Mammary epithelial cell (primary cell): ENCODE results near the gene PTCRA.

Experiments
- EZH2 ChIP-seq: IDR thresholded peaks from 2 replicates; pipeline ENCODE4 v1.6.1; 2012; ENCODE audit warnings: low read length, inconsistent platforms, borderline replicate concordance
- TF ChIP-seq, protein P1 (sequence below), 2 donors: IDR thresholded peaks in 1 of 2; conservative IDR thresholded peaks in 1 of 2; 2 replicates each; pipeline ENCODE4 v1.5.1; 2011 to 2012; ENCODE audit warnings: inconsistent platforms in 2 of 2, low read length in 2 of 2, mild to moderate bottlenecking in 2 of 2, control low read depth in 1 of 2, low read depth in 1 of 2; ENCODE audit not compliant: insufficient read depth in 1 of 2; ENCODE audit errors: extremely low read depth in 1 of 2

DNA sequence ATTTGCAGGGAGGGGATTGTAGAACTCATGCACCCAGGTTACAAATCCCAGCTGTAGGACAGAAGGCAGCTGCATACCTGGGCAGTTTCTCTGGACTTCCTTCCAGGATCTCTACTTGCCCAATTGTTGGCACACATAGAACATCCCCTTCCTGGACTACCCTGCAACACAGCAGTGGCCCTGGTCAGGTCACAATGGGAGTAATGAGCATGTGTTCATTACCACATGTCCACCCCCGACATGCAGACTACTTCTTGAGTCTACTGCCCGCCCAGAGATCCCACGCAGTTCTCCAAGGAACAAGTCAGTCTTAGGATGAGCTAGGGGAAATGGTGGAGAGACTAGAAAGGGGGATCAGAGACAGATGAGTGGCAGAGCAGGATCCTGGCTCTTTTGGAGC is 58.1 kb downstream of the PTCRA start:
- TF ChIP-seq, protein P1, sequence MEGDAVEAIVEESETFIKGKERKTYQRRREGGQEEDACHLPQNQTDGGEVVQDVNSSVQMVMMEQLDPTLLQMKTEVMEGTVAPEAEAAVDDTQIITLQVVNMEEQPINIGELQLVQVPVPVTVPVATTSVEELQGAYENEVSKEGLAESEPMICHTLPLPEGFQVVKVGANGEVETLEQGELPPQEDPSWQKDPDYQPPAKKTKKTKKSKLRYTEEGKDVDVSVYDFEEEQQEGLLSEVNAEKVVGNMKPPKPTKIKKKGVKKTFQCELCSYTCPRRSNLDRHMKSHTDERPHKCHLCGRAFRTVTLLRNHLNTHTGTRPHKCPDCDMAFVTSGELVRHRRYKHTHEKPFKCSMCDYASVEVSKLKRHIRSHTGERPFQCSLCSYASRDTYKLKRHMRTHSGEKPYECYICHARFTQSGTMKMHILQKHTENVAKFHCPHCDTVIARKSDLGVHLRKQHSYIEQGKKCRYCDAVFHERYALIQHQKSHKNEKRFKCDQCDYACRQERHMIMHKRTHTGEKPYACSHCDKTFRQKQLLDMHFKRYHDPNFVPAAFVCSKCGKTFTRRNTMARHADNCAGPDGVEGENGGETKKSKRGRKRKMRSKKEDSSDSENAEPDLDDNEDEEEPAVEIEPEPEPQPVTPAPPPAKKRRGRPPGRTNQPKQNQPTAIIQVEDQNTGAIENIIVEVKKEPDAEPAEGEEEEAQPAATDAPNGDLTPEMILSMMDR (conservative IDR thresholded peaks at IDR 0.05 in 1 of 2, IDR thresholded peaks at IDR 0.05 in 1 of 2; ENCODE audit: extremely low read depth in 1 of 2, insufficient read depth in 1 of 2, low read depth in 1 of 2, low read length in 2 of 2) = no peak
- no peak for TF ChIP-seq EZH2
